GM12874 (cell line): ENCODE measurements around the gene DLX3.

Experiments used
- TF ChIP-seq, protein P1 (sequence below): IDR thresholded peaks from 2 replicates; pipeline ENCODE4 v1.5.1; 2011; ENCODE audit warnings: low read depth, mild to moderate bottlenecking, control low read depth, low read length, moderate library complexity; ENCODE audit not compliant: insufficient read depth

Gene DLX3

DNA sequence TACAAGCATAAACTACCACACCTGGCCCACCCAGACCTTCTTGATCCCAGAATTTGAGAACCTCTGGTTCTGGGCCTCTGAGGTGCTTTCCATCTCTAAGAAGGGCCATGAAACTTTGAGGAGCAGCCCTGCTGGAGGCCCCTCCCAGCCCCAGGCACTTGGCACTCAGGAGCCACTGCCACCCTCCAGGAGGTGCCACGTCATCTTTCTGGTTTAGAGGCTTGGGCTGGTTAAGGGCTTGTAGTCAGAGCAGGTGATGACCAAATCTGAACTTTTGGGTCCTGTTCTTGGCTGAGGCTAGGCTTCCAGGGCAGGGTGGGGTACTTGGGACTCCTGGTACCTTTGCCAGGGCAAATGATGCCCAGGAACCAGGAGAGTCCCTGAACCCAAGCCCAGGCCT, 39.9 kb downstream of the DLX3 start:
- TF ChIP-seq, protein P1, sequence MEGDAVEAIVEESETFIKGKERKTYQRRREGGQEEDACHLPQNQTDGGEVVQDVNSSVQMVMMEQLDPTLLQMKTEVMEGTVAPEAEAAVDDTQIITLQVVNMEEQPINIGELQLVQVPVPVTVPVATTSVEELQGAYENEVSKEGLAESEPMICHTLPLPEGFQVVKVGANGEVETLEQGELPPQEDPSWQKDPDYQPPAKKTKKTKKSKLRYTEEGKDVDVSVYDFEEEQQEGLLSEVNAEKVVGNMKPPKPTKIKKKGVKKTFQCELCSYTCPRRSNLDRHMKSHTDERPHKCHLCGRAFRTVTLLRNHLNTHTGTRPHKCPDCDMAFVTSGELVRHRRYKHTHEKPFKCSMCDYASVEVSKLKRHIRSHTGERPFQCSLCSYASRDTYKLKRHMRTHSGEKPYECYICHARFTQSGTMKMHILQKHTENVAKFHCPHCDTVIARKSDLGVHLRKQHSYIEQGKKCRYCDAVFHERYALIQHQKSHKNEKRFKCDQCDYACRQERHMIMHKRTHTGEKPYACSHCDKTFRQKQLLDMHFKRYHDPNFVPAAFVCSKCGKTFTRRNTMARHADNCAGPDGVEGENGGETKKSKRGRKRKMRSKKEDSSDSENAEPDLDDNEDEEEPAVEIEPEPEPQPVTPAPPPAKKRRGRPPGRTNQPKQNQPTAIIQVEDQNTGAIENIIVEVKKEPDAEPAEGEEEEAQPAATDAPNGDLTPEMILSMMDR = no peak

DNA sequence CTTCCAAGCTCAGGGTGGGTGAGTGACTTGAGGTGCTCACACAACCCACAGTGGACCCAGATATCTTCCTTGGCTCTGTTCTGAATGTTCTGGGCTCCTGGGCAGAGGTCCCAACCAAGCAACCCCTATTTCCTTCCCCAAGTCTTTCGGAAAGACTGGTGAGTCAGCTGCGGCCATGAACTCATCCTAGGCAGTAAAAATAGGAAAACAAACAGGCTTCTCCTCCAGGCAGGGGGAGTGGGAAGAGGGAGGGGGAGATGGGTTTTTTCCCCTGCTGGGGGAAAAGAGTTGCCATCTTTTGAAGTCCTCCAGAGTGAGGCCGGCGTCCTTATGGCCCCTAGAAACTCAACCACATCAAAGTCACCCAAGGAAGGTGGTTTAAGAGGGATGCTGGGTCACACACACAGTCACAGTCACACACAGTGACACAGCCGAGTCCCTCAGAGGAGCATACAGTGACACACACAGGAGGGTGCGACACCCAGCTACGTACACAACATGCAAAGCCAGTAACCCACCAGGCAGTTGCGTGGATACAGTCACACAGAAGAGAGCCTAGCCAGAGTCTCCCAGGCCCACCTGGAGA, 42.0 kb downstream of the DLX3 start:
- TF ChIP-seq, protein P1 = no peak

DNA sequence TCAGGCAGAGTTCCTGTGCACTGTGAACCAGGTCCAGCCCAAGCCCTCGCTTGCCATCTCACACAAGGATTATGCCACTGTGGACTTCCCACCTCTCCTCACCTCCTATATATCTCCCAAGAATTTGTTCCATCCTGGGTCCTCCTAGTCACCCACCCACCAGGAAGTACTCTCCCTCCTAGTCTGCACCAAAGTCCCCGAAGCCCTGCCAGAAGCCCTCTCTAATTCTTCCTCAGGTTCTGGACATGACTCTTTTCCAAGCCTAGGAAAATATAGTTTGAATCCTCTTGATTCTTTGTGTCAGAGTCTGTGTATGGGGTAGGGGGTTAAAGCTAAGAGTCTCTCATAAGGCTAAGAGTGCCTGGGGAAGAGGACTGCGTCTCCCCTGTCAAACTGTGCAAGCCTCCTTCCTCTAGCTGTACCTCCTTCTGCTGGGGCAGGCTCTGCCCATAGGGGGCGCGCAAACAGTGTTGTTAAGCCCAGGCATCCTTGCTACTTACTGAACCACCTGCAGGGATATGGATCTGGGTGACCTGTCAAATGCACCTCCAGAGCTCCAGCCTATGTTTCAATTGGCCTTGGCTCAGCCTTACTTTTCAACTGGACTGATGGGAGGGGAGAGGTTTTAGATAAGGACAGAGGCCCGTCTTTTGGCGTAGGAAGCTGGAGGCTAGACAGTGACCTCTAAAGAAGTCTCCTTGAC, 42.7 kb downstream of the DLX3 start:
- TF ChIP-seq, protein P1 = peak; percentile 94

DNA sequence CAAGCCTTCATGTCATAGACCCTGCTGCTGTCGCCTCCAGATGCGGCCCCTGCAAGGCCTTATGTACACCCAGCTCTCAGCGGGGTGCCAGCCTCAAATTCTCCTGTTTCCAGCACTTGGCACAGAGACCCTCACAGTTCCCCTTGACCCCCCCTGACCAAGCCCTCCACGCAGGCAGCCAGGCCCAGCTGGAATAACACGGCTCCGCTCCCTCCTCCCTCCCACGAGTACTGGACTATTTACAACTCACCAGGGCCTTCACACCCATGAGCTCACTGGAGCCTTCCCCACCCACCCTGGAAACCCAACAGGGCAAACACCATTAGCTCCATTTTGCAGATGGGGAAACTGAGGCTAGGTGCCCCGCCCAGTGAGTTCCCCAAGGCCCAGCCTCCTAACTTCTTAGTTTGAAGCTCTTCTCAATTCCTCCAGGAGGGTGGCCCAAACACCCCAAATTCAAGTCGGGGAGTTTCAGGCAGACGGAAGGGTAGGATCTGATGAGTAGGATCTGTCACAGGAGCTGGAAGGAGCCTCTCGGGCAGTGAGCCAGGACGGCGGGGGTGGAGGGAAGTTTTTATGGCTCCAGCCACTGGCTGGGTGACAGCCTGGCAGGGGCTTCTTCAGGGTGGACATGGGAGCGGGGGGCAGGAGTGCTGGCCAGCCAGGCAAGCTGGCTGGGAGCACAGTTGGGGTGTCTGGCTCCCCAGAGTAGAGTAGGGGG, 43.5 kb downstream of the DLX3 start:
- TF ChIP-seq, protein P1 = no peak

DNA sequence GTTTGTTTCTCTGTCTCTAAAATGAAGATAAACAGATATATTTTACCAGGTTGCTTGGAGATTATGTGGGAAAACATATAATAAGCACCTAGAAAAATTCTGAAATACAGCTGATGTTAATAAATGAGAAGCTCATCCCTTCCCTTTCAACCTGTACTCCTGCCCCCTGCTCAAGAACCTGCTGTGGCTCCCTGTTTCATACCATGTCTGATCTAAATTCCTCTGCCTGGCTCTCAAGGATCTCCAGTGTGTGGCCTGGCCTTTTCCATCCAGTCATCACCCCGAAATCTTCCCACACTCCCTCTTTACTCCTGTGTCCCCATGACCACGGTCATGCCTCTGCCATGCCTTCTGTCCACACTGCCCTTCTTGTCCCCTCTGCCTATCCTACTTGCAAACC, 45.4 kb downstream of the DLX3 start:
- TF ChIP-seq, protein P1 = no peak

DNA sequence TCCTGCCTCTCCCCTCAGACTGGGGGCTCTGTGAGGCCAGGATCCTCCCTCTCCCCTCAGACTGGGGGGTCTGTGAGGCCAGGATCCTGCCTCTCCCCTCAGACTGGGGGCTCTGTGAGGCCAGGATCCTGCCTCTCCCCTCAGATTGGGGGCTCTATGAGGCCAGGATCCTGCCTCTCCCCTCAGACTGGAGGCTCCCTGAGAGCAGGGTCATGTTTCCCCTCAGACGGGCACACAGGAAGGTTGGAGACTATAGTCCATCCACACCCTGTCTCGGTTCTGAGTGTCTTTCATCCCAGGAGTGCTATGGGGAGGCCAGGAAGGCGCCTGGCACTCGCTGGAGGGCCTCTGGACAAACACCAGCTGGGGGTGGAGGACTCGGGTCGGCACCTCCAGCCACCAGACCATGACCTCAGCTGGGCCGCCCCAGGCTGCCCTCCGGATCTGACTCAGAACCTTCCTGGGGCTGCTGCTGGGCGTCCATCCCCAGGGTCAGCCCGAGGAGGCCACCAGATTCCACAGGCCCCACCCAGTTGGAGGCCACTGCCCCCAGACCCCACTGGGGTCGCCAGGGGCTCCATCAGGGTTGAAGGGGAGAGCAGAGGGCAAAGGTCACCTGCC, 48.0 kb downstream of the DLX3 start:
- TF ChIP-seq, protein P1 = no peak

DNA sequence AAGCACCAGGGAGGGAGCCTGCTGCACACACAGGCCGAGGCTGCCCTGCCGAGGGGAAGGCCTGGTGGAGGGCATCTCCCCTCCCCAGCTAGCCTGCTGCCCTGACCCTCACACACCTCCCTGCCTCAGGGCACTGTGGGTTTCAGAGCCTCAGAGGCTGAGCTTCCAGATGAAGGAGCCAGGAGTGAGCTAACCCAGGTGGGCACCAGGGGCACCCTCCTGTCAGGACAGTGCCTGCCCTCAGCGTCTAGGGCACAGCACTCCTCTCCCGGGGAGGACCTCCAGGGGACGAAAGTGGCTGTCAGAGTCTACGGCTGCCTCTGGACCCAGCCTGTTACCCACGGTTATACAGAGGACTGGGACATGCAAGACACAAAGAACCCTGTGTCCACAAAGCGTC, 48.8 kb downstream of the DLX3 start:
- TF ChIP-seq, protein P1 = no peak
